HG03439 (cell line): Measurements from ENCODE around the gene EID1.
A peak's percentile ranks its signal among the peaks of the same experiment; 100 is the strongest.
"Not testable (repeated sequence)": the region's sequence is repeated elsewhere in the genome, so short reads cannot be mapped to it uniquely, and the experiment has no call there.

ENCODE experiments used
- ATAC-seq: cut with Tn5 transposase; IDR thresholded peaks from one replicate; pipeline ENCODE4 v1.9.1; 2021; ENCODE audit warnings: mild to moderate bottlenecking, moderate library complexity; ENCODE audit not compliant: unreplicated experiment

EID1 gene, protein sequence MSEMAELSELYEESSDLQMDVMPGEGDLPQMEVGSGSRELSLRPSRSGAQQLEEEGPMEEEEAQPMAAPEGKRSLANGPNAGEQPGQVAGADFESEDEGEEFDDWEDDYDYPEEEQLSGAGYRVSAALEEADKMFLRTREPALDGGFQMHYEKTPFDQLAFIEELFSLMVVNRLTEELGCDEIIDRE

DNA sequence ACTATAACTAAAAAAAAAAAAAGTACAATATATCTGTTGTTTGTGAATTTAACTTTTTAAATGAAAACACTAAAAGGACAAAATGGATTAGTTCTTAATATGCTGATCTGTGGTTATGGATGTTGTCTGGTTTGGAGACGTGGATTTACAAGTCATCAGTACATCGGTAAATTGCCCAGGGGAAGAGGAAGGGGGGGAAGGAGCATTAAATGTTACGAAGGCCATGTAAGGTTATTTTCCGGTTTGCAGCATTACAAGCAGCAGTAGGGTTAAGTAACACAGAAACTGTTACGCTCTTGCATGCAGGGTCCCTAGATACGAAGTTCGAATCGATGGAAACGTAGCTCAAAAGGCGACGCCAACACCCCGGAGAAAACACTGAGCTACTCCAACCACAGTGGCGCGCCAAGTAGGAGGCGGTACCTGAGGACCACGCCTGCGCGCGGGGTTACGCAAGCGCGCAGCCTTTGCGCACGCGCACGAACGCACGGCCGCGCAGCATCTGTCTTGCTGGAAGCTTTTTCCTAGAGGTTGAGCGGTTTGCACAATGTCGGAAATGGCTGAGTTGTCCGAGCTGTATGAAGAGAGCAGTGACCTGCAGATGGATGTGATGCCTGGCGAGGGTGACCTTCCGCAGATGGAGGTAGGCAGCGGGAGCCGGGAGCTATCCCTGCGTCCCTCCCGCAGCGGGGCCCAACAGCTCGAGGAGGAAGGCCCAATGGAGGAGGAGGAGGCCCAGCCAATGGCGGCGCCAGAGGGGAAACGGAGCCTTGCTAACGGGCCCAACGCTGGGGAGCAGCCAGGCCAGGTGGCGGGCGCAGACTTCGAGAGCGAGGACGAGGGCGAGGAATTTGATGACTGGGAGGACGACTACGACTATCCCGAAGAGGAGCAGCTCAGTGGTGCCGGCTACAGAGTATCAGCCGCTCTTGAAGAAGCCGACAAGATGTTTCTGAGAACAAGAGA lies at the start of gene EID1:
Gene EID1, plus strand, starts transcription at position 505 of the 966 bp plus-strand sequence. Its CDS starts 43 bp downstream, at position 548.
- ATAC-seq, result peak; percentile 95

DNA sequence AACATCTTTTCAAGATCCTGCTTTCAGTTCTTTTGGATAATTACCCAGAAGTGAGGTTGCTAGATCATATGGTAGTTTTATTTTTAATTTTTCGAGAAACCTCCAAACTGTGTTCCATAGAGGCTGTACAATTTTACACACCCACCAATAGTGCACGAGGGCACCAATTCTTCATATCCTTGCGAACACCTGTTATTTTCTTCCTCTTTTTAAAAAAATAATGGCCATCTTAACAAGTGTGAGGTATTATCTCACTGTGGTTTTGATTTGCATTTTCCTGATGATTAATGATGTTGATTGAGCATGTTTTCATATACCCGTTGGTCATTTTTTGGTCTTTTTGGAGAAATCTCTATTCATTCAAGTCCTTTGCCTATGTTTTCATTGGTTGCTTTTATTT lies 49.5 kb upstream of the EID1 start:
- no peak for ATAC-seq

DNA sequence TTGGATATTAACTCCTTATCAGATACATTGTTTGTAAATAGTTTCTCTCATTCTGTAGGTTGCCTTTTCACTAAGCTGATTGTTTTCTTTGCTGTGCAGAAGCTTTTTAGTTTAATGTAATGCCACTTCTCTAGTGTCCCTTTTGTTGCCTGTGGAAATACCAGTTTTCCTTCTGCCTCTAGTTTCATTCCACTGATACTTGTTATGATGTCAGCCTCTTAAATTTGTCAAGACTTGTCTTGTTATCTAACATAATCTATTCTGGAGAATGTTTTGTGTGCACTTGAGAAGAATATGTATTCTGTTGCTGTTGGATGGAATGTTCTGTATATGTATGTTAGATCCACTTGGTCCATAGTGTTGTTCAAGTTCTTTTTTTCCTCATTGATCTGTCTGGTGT lies 49.0 kb upstream of the EID1 start:
- no peak for ATAC-seq

DNA sequence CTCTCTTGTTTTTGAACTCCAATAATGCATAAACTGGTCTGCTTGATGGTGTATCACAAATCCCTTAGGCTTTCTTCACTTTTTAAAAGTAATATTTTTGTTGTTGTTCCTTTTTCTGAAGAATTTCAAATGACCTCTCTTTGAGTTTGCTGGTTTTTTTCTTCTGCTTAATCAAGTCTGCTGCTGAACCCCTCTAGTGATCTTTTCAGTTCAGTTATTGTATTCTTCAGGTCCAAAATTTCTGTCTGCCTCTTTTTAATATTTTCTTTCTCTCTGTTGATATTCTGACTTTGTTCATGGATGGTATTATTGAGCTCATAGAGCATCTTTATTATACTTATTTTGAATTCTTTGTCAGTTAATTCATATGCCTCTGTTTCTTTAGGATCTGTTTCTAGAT lies 45.3 kb upstream of the EID1 start:
- ATAC-seq, result no peak

DNA sequence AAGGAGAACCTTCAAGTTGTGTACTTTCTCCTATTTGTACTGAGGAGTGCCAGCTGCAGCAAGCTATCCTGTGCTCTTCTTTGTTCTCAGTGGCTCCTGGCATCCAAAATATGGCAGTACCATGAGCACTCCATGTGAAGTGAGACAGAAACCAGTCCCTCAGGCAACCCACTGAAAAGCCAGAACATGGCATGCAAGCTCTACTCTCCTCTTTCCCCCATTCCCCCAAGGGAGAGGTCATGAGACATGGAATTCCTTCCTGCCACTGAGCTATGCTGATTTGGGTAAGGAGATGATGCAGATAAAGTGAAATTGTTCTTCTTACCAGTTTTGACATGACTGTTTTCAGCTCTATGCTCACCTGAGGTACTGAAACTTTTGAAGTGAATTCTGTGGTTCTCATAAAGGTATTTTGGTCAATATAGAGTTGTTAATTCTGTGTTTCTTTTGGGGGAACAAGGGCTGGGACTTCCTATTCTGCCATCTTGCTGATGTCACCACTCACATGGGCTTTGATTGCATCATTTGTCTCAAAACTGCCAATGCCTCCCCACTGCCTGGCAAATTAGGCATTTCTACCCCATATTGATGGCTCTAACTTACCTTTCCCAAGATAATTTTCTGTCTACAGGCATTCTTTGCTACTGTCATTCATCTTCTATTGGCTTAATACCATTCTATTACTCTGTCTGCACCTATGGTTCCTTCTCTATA lies 44.3 kb upstream of the EID1 start:
- ATAC-seq, result no peak

DNA sequence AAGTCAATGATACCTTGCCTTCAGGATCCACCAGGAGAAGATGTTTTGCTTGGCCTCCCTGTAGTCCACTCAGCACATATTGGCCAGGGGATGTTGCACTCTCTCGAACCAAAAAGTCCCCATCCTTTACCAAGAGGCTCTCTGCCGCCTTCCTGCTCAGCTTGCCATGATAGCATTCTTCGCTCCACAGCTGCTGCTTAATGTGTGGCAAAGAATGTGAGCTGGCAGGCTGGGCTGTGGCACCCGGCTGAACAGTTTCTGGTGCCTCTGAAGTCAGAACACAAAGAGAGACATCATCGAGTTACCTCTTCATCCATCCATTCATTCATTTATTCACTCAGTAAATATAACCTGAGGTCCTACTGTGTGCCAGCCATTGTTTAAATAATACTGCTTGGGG lies 43.2 kb upstream of the EID1 start:
- ATAC-seq, result no peak

DNA sequence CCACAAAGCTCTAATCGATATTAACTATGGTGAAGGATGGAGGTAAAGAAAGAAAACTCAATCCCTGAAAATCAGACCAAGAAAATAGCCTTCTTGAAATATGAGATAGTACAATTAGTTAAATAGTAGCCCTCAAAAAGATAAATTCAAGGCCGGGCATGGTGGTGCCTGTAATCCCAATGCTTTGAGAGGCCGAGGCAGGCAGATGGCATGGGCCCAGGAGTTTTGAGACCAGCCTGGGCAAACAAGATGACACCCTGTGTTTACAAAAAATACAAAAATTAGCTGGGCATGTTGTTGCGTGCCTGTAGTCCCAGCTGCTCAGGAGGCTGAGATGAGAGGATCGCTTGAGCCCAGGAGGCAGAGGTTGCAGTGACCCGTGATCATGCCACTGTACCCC lies 35.4 kb upstream of the EID1 start:
- no peak for ATAC-seq

DNA sequence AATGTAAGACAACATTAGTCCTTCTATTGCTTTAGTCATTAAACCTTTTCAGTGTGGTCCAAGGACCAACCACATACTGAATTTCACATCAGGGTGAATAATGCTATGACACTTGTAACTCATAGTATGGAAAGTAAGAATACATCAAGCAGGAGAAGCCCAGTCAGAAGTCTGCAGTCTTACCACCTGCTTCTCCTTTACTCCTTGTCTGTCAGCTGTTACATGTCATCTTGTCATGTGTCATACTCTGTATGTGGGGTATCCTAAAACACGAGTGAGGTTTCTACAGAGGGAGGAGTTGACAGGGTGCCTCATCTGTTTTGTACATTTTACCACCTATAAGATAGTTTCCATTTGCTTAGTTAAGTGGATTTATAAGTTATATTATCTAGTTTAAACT lies 32.8 kb upstream of the EID1 start:
- no peak for ATAC-seq

DNA sequence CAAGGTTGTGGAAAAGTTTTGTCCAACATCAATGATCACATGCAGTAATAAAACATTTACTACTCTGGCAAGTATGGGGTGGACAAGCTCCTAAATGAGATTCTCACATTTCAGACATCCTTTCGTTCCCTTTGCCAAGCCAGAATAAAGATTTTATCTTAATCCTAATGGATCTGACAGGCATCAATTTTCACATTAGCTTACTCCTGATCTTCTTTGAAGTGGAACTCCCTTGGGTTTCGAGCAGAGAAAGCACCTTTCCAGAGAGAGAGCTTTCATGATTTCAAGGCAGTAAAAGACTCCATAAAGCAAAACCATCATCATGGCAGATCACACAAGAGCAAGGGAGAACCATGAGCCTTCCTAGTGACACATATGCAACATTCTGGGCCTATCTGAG lies 27.3 kb upstream of the EID1 start:
- ATAC-seq, result no peak

DNA sequence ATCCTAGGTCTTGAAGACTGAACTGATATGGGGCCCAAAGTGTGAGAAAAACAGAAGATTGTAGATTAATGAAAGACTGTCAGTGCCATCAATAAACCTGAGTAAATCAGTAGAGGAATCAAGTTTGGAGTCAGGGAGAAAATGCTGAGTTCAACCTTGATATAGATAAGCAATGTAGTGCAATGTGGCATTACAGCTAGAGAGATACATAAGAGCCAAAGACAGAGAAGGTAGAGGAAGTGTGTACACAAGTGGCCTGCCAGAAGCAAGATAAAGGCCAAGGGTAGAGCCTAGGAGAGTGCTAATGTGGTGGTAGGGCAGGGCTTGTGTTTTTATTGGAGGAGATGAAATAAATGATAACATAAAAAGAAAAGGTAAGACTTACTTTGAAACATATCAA lies 26.0 kb upstream of the EID1 start:
- no peak for ATAC-seq

DNA sequence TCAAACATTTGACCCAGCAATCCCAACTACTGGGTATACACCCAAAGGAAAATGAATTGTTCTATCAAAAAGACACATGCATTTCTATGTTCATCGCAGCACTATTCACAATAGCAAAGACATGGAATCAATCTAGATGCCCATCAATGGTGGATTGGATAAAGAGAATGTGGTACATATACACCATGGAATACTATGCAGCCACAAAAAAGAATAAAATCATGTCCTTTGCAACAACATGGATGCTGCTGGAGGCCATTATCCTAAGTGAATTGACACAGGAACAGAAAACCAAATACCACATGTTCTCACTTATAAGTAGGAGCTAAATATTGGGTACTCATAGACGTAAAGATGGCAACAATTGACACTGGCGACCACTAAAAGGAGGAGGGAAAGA lies 23.5 kb upstream of the EID1 start:
- not testable (repeated sequence) for ATAC-seq

DNA sequence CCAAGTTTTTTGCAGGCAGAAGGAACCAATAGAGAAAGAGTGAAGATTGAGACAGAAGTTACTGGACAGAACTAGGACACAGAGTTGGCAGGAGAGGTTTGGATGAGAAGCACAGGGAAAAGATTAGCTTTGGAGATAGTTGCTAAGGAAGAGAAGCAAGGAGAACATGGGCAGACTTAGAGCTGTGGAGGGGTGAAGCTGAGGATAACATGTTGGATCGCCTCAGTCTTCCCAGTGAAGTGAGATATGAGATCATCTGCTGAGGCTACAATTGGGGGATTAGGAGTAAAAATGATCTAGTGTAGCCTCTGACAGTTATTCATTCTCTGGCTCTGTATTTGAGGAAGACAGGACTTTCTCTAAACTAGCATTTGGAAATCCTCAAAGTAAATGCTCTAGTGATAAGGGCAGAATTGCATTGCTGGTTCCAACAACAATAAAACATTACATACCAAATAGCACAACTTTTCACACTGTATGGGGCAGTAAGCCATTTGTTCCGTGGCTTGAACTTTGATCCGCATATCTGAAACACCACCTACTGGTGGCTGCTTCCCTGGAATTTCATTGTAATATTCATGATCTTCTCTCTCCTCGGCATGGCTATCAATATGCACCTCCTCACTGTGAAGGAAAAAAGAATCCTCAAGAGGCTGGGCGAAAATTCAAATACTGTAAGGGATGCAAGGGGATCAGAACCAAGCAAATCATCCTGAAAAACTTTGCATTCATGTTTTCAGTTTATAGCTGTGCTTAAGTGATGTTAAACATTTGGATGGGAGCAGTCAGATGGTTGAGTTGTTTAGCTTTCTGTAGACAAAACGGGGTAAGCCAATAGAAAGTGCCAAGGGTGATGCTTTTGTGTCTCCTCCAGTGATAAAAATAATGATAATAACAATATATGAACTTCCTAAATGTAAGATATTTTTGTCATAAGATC lies 22.2 kb upstream of the EID1 start:
- no peak for ATAC-seq

DNA sequence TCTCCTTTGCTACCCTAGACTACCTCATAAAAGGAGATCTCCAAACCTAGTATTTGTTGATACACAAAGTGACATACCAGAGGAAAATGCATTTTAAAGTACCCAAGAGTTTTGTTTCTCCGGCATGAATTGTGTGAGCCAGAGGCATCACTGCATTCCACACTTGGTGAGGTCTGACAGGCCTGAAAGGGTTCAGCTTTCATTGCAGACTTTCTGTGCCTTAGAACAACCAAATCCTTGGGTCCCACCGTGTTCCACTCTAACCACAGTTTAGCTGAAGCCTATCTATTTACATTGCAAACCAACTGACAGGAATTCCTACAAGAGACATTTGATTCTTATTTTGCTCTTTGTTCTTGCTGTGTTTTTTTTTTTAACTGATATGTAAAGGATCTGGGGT lies 21.0 kb upstream of the EID1 start:
- ATAC-seq, result no peak

DNA sequence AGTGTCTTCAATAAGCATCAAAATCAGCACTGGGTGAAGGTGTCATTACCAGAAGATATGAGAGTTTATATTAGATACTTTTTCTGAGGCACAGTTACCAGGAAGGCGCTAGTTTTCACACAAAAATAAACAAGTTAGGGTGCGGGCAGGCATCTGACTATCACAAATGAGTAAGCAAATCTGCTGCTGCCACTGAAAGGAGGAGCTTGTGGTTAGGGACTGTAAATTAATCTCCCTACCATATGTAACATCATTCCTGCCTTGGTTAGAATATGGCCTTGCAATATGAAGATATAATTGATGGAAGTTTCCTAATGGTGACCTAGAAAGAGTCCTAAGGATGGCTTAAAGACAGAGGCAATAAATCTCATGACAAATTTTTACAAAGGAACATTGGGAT lies 19.5 kb upstream of the EID1 start:
- no peak for ATAC-seq

DNA sequence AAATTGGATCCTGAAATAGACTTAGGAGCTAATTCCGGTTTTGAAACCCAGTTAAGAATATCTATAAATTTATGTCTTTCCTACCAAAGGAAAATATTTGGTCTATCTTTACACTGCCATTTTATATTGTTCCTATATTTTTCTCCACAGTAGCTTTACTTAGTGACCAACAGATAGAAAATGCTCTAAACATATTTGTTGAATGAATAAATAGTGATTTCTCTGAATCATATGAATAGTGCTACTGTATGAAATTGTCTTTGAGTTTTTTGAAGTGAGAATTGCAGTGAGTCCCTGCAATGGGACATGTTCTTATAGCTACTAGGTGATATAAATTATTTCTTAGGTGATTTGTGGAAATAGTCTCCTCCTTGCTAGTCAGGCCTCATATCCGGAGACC lies 18.5 kb upstream of the EID1 start:
- no peak for ATAC-seq

DNA sequence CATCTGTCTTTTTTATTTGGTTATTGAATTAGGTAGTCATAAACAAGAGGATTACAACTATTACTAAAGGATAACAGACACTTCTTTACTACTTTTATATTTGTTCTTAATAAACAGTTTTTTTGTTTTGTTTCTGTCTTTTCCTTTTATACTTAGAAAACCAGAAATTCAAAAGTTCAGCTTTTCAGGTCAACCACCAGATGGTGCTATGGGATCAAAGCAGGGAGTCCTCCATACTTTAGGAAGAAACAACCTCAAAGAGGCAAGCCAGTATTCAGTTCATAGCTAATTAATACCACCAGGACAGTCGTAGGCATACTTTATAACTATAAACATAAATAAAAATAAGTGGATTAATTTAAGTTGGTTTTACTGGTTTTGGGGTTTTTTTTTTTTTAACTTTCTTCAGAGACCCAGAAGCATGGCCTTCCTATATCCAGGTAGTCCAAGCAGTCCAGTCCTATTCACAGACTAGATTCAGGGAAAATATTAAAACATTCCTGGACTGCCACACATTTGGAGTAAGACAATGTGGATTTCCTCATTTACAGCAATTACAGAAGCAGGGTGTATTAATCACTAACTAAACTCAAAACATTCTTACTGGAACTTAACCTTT lies 16.0 kb upstream of the EID1 start:
- no peak for ATAC-seq

DNA sequence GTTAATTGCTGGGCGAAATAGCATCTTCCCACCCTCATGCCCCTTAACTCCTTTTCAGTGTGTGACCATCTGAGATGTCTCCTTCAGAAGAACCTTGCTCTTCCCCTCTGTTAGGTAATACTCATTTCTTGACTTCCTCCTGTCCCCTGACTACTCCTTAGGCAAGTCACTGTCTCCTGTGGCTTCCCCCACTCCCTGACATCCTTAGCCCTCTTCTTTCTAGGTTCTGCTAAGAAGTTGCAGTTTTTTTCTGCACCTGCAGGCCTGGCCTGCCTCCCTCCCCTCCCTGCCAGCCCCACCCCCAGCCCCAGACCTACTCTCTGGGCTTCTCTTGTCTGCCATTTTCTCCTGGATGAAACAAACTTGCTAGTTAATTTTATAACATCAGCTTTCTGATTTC lies 15.2 kb upstream of the EID1 start:
- ATAC-seq, result no peak

DNA sequence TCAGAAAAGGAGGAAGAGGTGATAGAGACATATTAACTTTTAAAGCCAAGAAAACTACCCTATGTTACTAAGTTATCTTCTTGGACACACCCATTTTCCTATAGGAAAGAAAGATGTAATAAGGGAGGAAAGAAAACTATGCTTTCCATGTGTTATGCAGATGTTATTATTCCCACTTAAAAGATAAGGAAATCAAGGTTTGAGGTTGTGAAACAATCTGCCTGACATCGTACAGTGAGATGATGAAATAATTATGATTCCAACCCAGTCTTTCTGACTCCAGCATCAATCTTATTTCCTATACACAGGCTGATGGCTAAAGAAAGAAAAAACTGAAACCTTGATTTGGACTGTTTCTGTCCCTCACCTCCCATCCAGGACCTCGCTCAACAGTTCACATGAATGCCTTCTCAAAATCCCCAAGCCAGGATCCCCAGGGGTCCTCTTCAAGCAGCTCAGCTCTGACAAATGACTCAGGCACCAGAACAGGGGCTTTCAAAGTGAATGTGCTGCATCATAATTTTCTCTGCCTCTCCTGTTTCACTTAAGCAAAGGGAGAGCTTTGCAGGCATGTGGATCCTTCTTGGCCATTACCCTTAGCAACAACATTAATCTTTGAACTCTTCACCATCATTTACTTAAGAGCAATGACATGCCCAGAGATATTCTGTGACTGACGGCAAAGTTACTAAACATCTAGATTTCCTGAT lies 12.4 kb upstream of the EID1 start:
- no peak for ATAC-seq

DNA sequence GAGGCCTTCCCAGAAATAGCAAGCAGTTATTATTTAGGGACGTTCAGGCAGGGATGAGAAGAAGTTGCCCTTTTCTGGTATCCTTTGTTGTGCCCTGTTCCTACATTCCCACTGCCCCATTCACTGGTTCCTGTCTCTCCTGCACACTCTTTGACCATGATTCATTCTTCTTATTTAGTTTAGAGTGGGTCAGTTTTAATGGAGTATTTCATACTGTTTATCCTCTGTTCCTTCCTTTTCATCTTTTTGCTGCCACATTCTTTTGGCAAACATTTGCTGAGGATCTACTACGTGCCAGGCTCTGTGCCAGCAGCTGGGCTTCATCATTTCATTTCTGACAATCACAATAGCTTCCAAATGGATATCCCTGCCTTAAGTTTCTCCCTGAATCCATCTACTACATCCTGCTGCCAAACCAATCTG lies 11.8 kb upstream of the EID1 start:
- no peak for ATAC-seq

DNA sequence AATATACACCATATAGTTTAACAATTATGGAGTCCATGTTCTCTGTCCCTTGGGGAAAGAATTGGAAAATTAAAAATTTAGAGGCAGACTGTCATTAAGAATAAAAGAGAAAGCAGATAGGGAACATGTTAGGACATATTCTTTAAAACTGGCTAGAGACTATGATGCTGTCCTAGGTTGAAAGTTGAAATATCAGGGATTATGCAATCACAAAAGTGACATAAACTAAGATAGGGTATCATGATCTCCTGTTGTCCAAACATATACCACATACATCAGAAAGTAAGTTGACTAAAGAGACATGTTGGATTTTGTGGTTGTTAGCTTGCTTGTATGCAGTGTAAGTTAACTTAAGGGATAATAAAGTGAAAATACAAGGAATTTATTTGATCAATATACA lies 9.9 kb upstream of the EID1 start:
- ATAC-seq, result no peak
